Measurements from ENCODE around the gene MT1M. TPM values are rescaled to one million over a fixed set of nuclear protein-coding genes. Genes with fewer than 3 reads are reported as not detected.
A peak's percentile ranks its signal among the peaks of the same experiment; 100 is the strongest.

MT1M gene
- polyA plus RNA-seq, 3 donors = not detected

DNA sequence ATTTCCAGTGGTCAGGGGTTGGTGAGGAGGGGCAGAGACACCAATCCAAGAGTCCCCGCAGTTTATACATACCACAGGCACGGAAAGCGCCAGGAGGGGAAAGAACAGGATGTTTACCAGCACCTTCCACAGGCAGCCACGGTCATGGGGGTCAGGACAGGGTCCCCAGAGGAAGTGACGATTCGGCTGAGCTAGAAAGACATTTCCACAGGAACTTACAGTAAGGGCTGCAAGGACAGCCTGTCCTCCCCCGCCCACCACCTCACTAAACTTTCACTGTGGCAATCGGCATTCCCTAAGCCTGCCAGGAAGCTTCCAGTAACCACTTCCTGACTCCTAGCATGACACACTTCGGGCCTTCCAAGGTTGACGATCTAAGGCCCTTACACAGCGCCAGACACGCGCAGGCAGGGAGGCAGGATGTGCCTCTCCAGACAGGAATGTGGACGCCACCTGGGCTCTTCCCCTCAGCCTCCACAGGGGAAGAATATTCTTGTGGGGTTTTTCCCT, 25.3 kb upstream of the MT1M start:
- Histone ChIP-seq H4K20me1 (ENCODE audit: insufficient read depth, low read length) (no peaks in the 10 kb centered on the region), H3K27ac (ENCODE audit: low read depth in 1 of 2, low read length in 2 of 2) (peak overlapping the region; percentile 65 to 93), H3K4me3 (replicated peaks in 1 of 3; ENCODE audit: low read depth in 2 of 3, low read length in 3 of 3) (no peak overlapping the region), H2AFZ (ENCODE audit: insufficient read depth, low read depth, low read length, poor library complexity, severe bottlenecking) (peak overlapping the region; percentile 79), H3K27me3 (ENCODE audit: control insufficient read depth in 2 of 2, insufficient read depth in 2 of 2, low read length in 2 of 2) (no peaks in the 10 kb centered on the region), H3K9ac (ENCODE audit: insufficient read depth, low read length, poor library complexity, severe bottlenecking) (no peak overlapping the region), H3K4me2 (replicated peaks; ENCODE audit: extremely low read depth, low read length, poor library complexity, severe bottlenecking) (no peak overlapping the region), H3K79me2 (ENCODE audit: insufficient read depth, low read length) (no peaks in the 10 kb centered on the region), H3K36me3 (replicated peaks in 1 of 2; ENCODE audit: control insufficient read depth in 1 of 2, insufficient read depth in 2 of 2, low read length in 2 of 2) (no peaks in the 10 kb centered on the region), H3K4me1 (ENCODE audit: control insufficient read depth in 1 of 2, insufficient read depth in 2 of 2, low read length in 2 of 2) (peaks cover 34 to 41% of the 10 kb centered on the region in 2 donors), H3K9me3 (replicated peaks in 1 of 2; ENCODE audit: control insufficient read depth in 1 of 2, insufficient read depth in 1 of 2, low read length in 2 of 2) (no peaks in the 10 kb centered on the region)
- H3K9me3 Mint-ChIP-seq = peaks cover 0 to 3% (median 0%) of the 10 kb centered on the region in 7 donors
- no peak for DNase-seq
- intact Hi-C loops (cut with micrococcal nuclease) = loop anchor here (10.0 kb wide), 3 partner anchors 98 to 578 kb away; partner anchors contain the start of genes NUDT21 (in 1 of the 2), OGFOD1 (in 1 of the 2), PSME3IP1 (in 1 of the 2) and RSPRY1 (in 1 of the 2)
- peaks cover 2 to 4% (median 2%) of the 10 kb centered on the region in 3 donors for H3K27me3 Mint-ChIP-seq (ENCODE audit: low read depth in 3 of 3)
- 36% methylated on average over 5 of the region's 14 CpGs for WGBS (ENCODE audit: insufficient coverage)
- no peaks in the 10 kb centered on the region for H3K36me3 Mint-ChIP-seq
- TF ChIP-seq, protein P1, sequence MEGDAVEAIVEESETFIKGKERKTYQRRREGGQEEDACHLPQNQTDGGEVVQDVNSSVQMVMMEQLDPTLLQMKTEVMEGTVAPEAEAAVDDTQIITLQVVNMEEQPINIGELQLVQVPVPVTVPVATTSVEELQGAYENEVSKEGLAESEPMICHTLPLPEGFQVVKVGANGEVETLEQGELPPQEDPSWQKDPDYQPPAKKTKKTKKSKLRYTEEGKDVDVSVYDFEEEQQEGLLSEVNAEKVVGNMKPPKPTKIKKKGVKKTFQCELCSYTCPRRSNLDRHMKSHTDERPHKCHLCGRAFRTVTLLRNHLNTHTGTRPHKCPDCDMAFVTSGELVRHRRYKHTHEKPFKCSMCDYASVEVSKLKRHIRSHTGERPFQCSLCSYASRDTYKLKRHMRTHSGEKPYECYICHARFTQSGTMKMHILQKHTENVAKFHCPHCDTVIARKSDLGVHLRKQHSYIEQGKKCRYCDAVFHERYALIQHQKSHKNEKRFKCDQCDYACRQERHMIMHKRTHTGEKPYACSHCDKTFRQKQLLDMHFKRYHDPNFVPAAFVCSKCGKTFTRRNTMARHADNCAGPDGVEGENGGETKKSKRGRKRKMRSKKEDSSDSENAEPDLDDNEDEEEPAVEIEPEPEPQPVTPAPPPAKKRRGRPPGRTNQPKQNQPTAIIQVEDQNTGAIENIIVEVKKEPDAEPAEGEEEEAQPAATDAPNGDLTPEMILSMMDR (IDR thresholded peaks at IDR 0.05) = no peak
- no peak overlapping the region for H3K4me3 Mint-ChIP-seq
- H3K27ac Mint-ChIP-seq = peak overlapping the region in 4 of 7 donors; percentile 56 to 91 (median 88)
- H3K4me1 Mint-ChIP-seq = peaks cover 43% of the 10 kb centered on the region

DNA sequence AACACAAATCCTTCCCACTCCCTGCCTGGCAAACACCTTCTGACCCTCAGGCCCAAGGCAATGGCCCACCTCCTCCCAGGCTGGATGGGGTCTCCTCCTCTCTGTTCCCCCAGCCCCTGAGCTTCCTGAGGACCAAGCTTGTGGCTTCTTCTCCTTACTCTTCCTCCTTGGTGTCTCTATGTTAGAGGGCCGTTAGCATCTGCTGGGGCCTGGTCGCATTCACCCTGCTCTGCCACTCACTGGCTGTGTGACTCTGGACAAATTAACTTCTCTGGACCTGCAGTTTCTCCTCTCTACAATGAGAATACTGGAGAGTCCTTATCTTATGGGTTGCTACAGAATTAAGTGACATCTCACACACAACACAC, 24.8 kb upstream of the MT1M start:
- Histone ChIP-seq H3K36me3 (replicated peaks in 1 of 2; ENCODE audit: control insufficient read depth in 1 of 2, insufficient read depth in 2 of 2, low read length in 2 of 2) (no peaks in the 10 kb centered on the region), H4K20me1 (ENCODE audit: insufficient read depth, low read length) (no peaks in the 10 kb centered on the region), H3K4me2 (replicated peaks; ENCODE audit: extremely low read depth, low read length, poor library complexity, severe bottlenecking) (peak overlapping the region; percentile 87), H3K9me3 (replicated peaks in 1 of 2; ENCODE audit: control insufficient read depth in 1 of 2, insufficient read depth in 1 of 2, low read length in 2 of 2) (no peaks in the 10 kb centered on the region), H3K4me3 (replicated peaks in 1 of 3; ENCODE audit: low read depth in 2 of 3, low read length in 3 of 3) (peak overlapping the region in 2 of 3 experiments; percentile 46 to 97), H3K79me2 (ENCODE audit: insufficient read depth, low read length) (no peaks in the 10 kb centered on the region), H3K27ac (ENCODE audit: low read depth in 1 of 2, low read length in 2 of 2) (peak overlapping the region; percentile 65 to 93), H2AFZ (ENCODE audit: insufficient read depth, low read depth, low read length, poor library complexity, severe bottlenecking) (peak overlapping the region; percentile 79), H3K4me1 (ENCODE audit: control insufficient read depth in 1 of 2, insufficient read depth in 2 of 2, low read length in 2 of 2) (peaks cover 34 to 41% of the 10 kb centered on the region in 2 donors), H3K9ac (ENCODE audit: insufficient read depth, low read length, poor library complexity, severe bottlenecking) (peak overlapping the region; percentile 65), H3K27me3 (ENCODE audit: control insufficient read depth in 2 of 2, insufficient read depth in 2 of 2, low read length in 2 of 2) (no peaks in the 10 kb centered on the region)
- peak overlapping the region; percentile 82 to 91 (median 88) for H3K27ac Mint-ChIP-seq
- H3K4me1 Mint-ChIP-seq = peaks cover 43% of the 10 kb centered on the region
- no CpG with 5 or more reads among the region's 2 CpGs for WGBS (ENCODE audit: insufficient coverage)
- H3K36me3 Mint-ChIP-seq = no peaks in the 10 kb centered on the region
- peak overlapping the region; percentile 75 to 79 for H3K4me3 Mint-ChIP-seq
- peaks cover 0 to 3% (median 0%) of the 10 kb centered on the region in 7 donors for H3K9me3 Mint-ChIP-seq
- TF ChIP-seq, protein P1 (IDR thresholded peaks at IDR 0.05) = no peak
- intact Hi-C loops (cut with micrococcal nuclease) = loop anchor here (10.0 kb wide), 3 partner anchors 97 to 577 kb away; partner anchors contain the start of genes NUDT21 (in 1 of the 2), OGFOD1 (in 1 of the 2), PSME3IP1 (in 1 of the 2) and RSPRY1 (in 1 of the 2)
- H3K27me3 Mint-ChIP-seq (ENCODE audit: low read depth in 3 of 3) = peaks cover 2 to 3% (median 2%) of the 10 kb centered on the region in 3 donors
- DNase-seq = no peak

All from CD14-positive monocyte (primary cell).